H9 (cell line): Measurements from ENCODE around the gene TRPC4AP. TPM values are rescaled to one million over a fixed set of nuclear protein-coding genes. Genes with fewer than 3 reads are reported as not detected.

Source experiments
- DNase-seq: peaks from one replicate; pipeline ENCODE4 v3.0.0-alpha.2; 2017
- H2AFZ ChIP-seq: one replicate; pipeline ENCODE4 v1.6.1; 2013; ENCODE audit warnings: mild to moderate bottlenecking, low read length, control low read depth, moderate library complexity
- H2AK5ac ChIP-seq: 2 replicates; pipeline ENCODE4 v1.6.1; 2013; ENCODE audit warnings: low read length, control low read depth, mixed read lengths; ENCODE audit not compliant: insufficient read length
- H2BK120ac ChIP-seq: one replicate; pipeline ENCODE4 v1.6.1; 2013; ENCODE audit warnings: low read depth, mild to moderate bottlenecking, low read length, control low read depth, inconsistent platforms; ENCODE audit not compliant: poor library complexity, severe bottlenecking
- H2BK12ac ChIP-seq: 2 replicates; pipeline ENCODE4 v1.6.1; 2013; ENCODE audit warnings: low read length, control low read depth, mixed read lengths, low read depth; ENCODE audit not compliant: insufficient read length
- H2BK15ac ChIP-seq: 2 replicates; pipeline ENCODE4 v1.6.1; 2013; ENCODE audit warnings: low read depth, low read length, control low read depth
- H2BK20ac ChIP-seq: one replicate; pipeline ENCODE4 v1.6.1; 2013; ENCODE audit warnings: low read depth, mild to moderate bottlenecking, low read length, control low read depth, inconsistent platforms; ENCODE audit not compliant: poor library complexity, severe bottlenecking
- H2BK5ac ChIP-seq: 2 replicates; pipeline ENCODE4 v1.6.1; 2013; ENCODE audit warnings: low read length, control low read depth, mixed read lengths; ENCODE audit not compliant: insufficient read length
- H3K14ac ChIP-seq: 2 replicates; pipeline ENCODE4 v1.6.1; 2013; ENCODE audit warnings: low read length, control low read depth; ENCODE audit not compliant: insufficient read depth
- H3K18ac ChIP-seq: 2 replicates; pipeline ENCODE4 v1.6.1; 2013; ENCODE audit warnings: low read depth, mild to moderate bottlenecking, mixed read lengths, low read length, control low read depth; ENCODE audit not compliant: insufficient read length
- H3K23ac ChIP-seq: 2 replicates; pipeline ENCODE4 v1.6.1; 2013; ENCODE audit warnings: low read length, control low read depth, mixed read lengths, low read depth; ENCODE audit not compliant: insufficient read length
- H3K23me2 ChIP-seq: 2 replicates; pipeline ENCODE4 v1.6.1; 2013; ENCODE audit warnings: low read depth, mild to moderate bottlenecking, mixed read lengths, low read length, control low read depth; ENCODE audit not compliant: insufficient read length, poor library complexity, severe bottlenecking
- H3K27ac ChIP-seq: 2 replicates; pipeline ENCODE4 v1.5.1; 2013; ENCODE audit warnings: low read length, control low read depth, mixed read lengths, low read depth; ENCODE audit not compliant: insufficient read length
- H3K27me3 ChIP-seq: 2 replicates; pipeline ENCODE4 v1.6.1; 2013; ENCODE audit warnings: low read length, control low read depth, inconsistent platforms; ENCODE audit not compliant: insufficient read depth
- H3K4ac ChIP-seq: 2 replicates; pipeline ENCODE4 v1.6.1; 2013; ENCODE audit warnings: low read depth, mild to moderate bottlenecking, control low read depth, inconsistent platforms, low read length, moderate library complexity
- H3K4me1 ChIP-seq: 2 replicates; pipeline ENCODE4 v1.6.1; 2013; ENCODE audit warnings: low read length, control low read depth, inconsistent platforms; ENCODE audit not compliant: insufficient read depth
- H3K4me2 ChIP-seq: 2 replicates; pipeline ENCODE4 v1.6.1; 2013; ENCODE audit warnings: low read length, control low read depth, mixed read lengths; ENCODE audit not compliant: insufficient read length, insufficient read depth
- H3K56ac ChIP-seq: 2 replicates; pipeline ENCODE4 v1.6.1; 2013; ENCODE audit warnings: low read depth, mild to moderate bottlenecking, mixed read lengths, low read length, control low read depth; ENCODE audit not compliant: insufficient read length
- H3K79me1 ChIP-seq: 2 replicates; pipeline ENCODE4 v1.6.1; 2013; ENCODE audit warnings: low read depth, mild to moderate bottlenecking, moderate library complexity, low read length, control low read depth, inconsistent platforms; ENCODE audit not compliant: insufficient read depth, poor library complexity, severe bottlenecking
- H3K79me2 ChIP-seq: 2 replicates; pipeline ENCODE4 v1.6.1; 2013; ENCODE audit warnings: low read length, control low read depth, inconsistent platforms; ENCODE audit not compliant: insufficient read depth
- H3K9ac ChIP-seq: 2 replicates; pipeline ENCODE4 v1.6.1; 2013; ENCODE audit warnings: low read length, control low read depth, mixed read lengths; ENCODE audit not compliant: insufficient read length; ENCODE audit errors: extremely low read depth
- H3K9me3 ChIP-seq: one replicate; pipeline ENCODE4 v1.6.1; 2013; ENCODE audit warnings: low read depth, low read length, inconsistent platforms; ENCODE audit not compliant: control insufficient read depth
- H3T11ph ChIP-seq: one replicate; pipeline ENCODE4 v1.6.1; 2013; ENCODE audit warnings: mild to moderate bottlenecking, low read length, control low read depth, inconsistent platforms
- H4K20me1 ChIP-seq: one replicate; pipeline ENCODE4 v1.6.1; 2013; ENCODE audit not compliant: control insufficient read depth, insufficient read length, insufficient read depth
- H4K5ac ChIP-seq: 2 replicates; pipeline ENCODE4 v1.6.1; 2013; ENCODE audit warnings: low read depth, mild to moderate bottlenecking, mixed read lengths, low read length, control low read depth; ENCODE audit not compliant: insufficient read length
- H4K8ac ChIP-seq: replicated peaks from 2 replicates; pipeline ENCODE4 v1.6.1; 2013; ENCODE audit warnings: low read length, control low read depth, mixed read lengths, low read depth; ENCODE audit not compliant: insufficient read length
- H4K91ac ChIP-seq: 2 replicates; pipeline ENCODE4 v1.6.1; 2013; ENCODE audit warnings: low read depth, mild to moderate bottlenecking, moderate library complexity, mixed read lengths, low read length, control low read depth; ENCODE audit not compliant: insufficient read length
- H3K27ac Mint-ChIP-seq, 3 experiments: 2 replicates in 2 of 3; 3 replicates in 1 of 3; pipeline ENCODE4 v1.8.0; 2020 to 2021; ENCODE audit warnings: mixed read lengths in 3 of 3, mild to moderate bottlenecking in 1 of 3, moderate library complexity in 1 of 3
- H3K27me3 Mint-ChIP-seq: 2 replicates; pipeline ENCODE4 v1.8.0; 2021; ENCODE audit warnings: low read depth, mild to moderate bottlenecking, moderate library complexity, mixed read lengths
- H3K36me3 Mint-ChIP-seq, 3 experiments: 2 replicates in 2 of 3; 3 replicates in 1 of 3; pipeline ENCODE4 v1.8.0; 2020 to 2021; ENCODE audit warnings: low read depth in 3 of 3, mixed read lengths in 3 of 3; ENCODE audit not compliant: insufficient read depth in 1 of 3
- H3K4me1 Mint-ChIP-seq, 2 experiments: 2 replicates each; pipeline ENCODE4 v1.8.0; 2020; ENCODE audit warnings: mixed read lengths in 2 of 2
- H3K4me3 Mint-ChIP-seq, 2 experiments: 2 replicates in 1 of 2; 3 replicates in 1 of 2; pipeline ENCODE4 v1.8.0; 2020 to 2021; ENCODE audit warnings: mild to moderate bottlenecking in 2 of 2, mixed read lengths in 2 of 2, moderate library complexity in 1 of 2
- H3K9me3 Mint-ChIP-seq, 2 experiments: 2 replicates in 1 of 2; 3 replicates in 1 of 2; pipeline ENCODE4 v1.8.0; 2020; ENCODE audit warnings: mild to moderate bottlenecking in 2 of 2, mixed read lengths in 2 of 2, moderate library complexity in 1 of 2
- WGBS: extraction: QIAGEN DNeasy Blood & Tissue Kit; methylation state at CpG from one replicate; pipeline ENCODE4 v1.1.7; 2013; ENCODE audit warnings: missing lambda C conversion rate, low lambda C conversion rate, mixed read lengths; ENCODE audit not compliant: insufficient read length; ENCODE audit errors: extremely low coverage; 5-methylcytosine and 5-hydroxymethylcytosine counted together
- total RNA-seq: library from RNA; stranded (reverse); gene quantifications from 2 replicates; pipeline ENCODE4 v1.2.1, GENCODE V29; 2021
- TF ChIP-seq, protein P1 (sequence below): fragments of 200-600 bp; sonication (generic); conservative IDR thresholded peaks from 3 replicates; pipeline ENCODE4 v1.8.0; 2021; ENCODE audit warnings: antibody characterized with exemption, mild to moderate bottlenecking

Gene TRPC4AP
- total RNA-seq, 1 experiment from 2014 or later = 93.9 TPM

DNA sequence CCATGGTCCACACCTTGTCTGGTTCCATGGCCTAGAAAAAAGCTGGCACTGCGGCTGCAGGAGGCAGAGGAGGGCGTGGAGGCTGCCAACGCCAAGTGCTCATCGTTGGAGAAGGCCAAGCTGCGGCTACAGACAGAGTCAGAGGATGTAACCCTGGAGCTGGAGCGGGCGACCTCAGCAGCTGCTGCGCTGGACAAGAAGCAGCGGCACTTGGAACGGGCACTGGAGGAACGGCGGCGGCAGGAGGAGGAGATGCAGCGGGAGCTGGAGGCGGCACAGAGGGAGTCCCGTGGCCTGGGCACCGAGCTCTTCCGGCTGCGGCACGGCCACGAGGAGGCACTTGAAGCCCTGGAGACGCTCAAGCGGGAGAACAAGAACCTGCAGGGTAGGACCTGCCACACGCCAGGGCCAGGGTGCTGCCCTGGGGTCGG, 93.6 kb downstream of the TRPC4AP start:
- H3K79me1 ChIP-seq = no peaks in the 10 kb centered on the region
- H2BK120ac ChIP-seq = no peak overlapping the region
- peaks cover 17 to 84% (median 62%) of the 10 kb centered on the region in 3 experiments; a peak in 6 of 7 replicates for H3K36me3 Mint-ChIP-seq
- H3K18ac ChIP-seq = no peak overlapping the region
- H3K4me2 ChIP-seq = no peak overlapping the region
- peaks cover 5 to 11% of the 10 kb centered on the region in 2 experiments for H3K4me1 Mint-ChIP-seq
- no peaks in the 10 kb centered on the region for H4K20me1 ChIP-seq
- no peak overlapping the region for H3K4ac ChIP-seq
- peak overlapping the region in 2 of 3 experiments; percentile 43 to 57; a peak in 2 of 7 replicates for H3K27ac Mint-ChIP-seq
- H3K4me1 ChIP-seq = no peaks in the 10 kb centered on the region
- no peak overlapping the region for H4K8ac ChIP-seq
- H3K9ac ChIP-seq = no peak overlapping the region
- no peak overlapping the region for H2AFZ ChIP-seq
- H3K27ac ChIP-seq = no peak overlapping the region
- H3K14ac ChIP-seq = no peak overlapping the region
- H2BK20ac ChIP-seq = no peak overlapping the region
- no CpG with 5 or more reads among the region's 25 CpGs for whole genome bisulfite sequencing
- no peaks in the 10 kb centered on the region for H3K9me3 ChIP-seq
- no peak overlapping the region for H4K5ac ChIP-seq
- no peak overlapping the region for H3K23ac ChIP-seq
- no peaks in the 10 kb centered on the region for H3K23me2 ChIP-seq
- H4K91ac ChIP-seq = no peak overlapping the region
- H2BK12ac ChIP-seq = no peak overlapping the region
- no peak overlapping the region for H3K56ac ChIP-seq
- H3K4me3 Mint-ChIP-seq = no peak overlapping the region
- H2BK5ac ChIP-seq = no peak overlapping the region
- no peaks in the 10 kb centered on the region for H3K27me3 ChIP-seq
- no peaks in the 10 kb centered on the region for H3K79me2 ChIP-seq
- H2AK5ac ChIP-seq = no peak overlapping the region
- no peak for DNase-seq
- no peaks in the 10 kb centered on the region; a peak in 1 of 5 replicates for H3K9me3 Mint-ChIP-seq
- no peaks in the 10 kb centered on the region; the same call in 1 of the 2 replicates for H3K27me3 Mint-ChIP-seq
- TF ChIP-seq, protein P1, sequence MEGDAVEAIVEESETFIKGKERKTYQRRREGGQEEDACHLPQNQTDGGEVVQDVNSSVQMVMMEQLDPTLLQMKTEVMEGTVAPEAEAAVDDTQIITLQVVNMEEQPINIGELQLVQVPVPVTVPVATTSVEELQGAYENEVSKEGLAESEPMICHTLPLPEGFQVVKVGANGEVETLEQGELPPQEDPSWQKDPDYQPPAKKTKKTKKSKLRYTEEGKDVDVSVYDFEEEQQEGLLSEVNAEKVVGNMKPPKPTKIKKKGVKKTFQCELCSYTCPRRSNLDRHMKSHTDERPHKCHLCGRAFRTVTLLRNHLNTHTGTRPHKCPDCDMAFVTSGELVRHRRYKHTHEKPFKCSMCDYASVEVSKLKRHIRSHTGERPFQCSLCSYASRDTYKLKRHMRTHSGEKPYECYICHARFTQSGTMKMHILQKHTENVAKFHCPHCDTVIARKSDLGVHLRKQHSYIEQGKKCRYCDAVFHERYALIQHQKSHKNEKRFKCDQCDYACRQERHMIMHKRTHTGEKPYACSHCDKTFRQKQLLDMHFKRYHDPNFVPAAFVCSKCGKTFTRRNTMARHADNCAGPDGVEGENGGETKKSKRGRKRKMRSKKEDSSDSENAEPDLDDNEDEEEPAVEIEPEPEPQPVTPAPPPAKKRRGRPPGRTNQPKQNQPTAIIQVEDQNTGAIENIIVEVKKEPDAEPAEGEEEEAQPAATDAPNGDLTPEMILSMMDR = no peak
- no peak overlapping the region for H3T11ph ChIP-seq
- no peak overlapping the region for H2BK15ac ChIP-seq
